Measurements from ENCODE around the gene KLK15. TPM values are rescaled to one million over a fixed set of nuclear protein-coding genes. Genes with fewer than 3 reads are reported as not detected.

The KLK15 gene
- total RNA-seq, 1 donor from 2014 or later = not detected

DNA sequence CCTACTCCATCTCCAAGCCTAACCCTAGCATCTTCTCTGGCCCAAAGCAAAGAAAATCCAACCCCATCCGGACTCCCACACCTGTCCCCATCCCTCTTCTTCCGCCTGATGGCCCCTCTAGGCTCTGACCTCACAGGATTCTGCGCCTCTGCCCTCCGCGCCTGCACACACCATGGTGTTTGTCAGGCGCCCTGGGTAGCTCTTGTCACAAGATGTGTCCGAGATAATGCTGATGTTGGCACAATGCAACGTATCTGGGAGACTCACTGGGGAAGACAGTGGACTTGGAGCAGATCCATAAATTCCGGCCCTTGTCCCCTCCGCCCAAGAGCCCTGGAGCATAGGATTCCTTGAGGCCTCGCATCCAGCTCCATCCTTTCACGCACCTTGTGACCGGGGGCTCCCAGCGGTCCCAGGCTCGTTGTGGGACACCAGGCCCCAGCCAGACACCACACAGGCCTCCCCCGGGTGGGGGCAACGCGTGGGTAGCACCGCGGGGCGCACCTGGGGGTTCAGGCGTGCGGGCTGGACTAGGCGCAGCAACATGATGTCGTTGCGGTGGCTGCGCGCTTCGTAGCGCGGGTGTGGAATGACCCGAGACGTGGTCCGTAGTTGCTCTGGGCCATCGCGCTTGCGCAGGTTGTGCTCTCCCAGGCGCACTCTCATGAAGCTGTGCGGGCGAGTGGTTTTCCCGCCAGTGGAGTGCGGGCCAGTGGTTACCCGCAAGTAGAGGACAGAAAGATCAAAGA, 6.7 kb downstream of the KLK15 start:
- no peaks in the 10 kb centered on the region for H3K27me3 ChIP-seq
- no peaks in the 10 kb centered on the region for H3K4me1 ChIP-seq
- H3K9me3 ChIP-seq = no peaks in the 10 kb centered on the region
- no peak for DNase-seq (ENCODE audit: low spot score in 2 of 2)
- H3K4me3 ChIP-seq = no peak overlapping the region
- H3K27ac ChIP-seq = no peak overlapping the region
- TF ChIP-seq, protein P1, sequence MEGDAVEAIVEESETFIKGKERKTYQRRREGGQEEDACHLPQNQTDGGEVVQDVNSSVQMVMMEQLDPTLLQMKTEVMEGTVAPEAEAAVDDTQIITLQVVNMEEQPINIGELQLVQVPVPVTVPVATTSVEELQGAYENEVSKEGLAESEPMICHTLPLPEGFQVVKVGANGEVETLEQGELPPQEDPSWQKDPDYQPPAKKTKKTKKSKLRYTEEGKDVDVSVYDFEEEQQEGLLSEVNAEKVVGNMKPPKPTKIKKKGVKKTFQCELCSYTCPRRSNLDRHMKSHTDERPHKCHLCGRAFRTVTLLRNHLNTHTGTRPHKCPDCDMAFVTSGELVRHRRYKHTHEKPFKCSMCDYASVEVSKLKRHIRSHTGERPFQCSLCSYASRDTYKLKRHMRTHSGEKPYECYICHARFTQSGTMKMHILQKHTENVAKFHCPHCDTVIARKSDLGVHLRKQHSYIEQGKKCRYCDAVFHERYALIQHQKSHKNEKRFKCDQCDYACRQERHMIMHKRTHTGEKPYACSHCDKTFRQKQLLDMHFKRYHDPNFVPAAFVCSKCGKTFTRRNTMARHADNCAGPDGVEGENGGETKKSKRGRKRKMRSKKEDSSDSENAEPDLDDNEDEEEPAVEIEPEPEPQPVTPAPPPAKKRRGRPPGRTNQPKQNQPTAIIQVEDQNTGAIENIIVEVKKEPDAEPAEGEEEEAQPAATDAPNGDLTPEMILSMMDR (IDR thresholded peaks at IDR 0.05) = no peak
- no peaks in the 10 kb centered on the region for H3K36me3 ChIP-seq
- intact Hi-C loops (cut with DNase I) = no loop called here

DNA sequence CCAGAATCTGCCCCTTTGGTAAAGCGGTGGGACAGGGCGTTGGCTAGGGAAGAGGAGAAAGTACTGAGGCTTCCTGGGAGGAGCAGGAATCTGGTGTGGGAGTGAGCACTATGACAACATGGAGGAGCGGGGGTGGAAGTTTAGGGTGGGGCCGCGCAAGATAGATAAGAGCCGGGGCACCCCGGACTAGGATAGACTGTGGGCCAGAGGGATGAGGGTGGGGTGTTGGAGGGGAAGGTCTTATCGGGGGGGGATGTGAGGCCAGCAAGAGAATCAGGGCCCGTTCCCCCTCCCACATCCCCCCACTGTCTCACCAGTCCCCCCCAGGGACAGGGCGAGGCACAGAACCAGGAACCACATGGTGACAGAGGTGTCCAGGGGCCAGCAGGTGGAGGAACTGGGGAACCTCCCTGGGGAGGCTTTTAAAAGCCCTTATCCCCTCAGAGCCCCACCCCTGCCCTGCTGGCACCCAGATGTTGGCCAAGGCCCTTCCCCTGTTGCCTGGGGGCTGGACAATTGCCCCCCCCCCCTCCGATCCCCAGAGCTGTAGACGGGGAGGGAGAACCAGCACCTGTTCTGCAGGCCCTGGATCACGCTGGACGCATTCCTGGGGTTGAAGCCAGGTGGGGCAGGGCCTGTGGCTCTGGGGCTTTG, 9.9 kb downstream of the KLK15 start, which contains the start of gene KLK1:
Gene KLK1 (minus strand): TSS at position 399 of the 654 bp plus-strand sequence. CDS start 39 bp downstream, at position 360.
- H3K27me3 ChIP-seq = peaks cover 6% of the 10 kb centered on the region
- intact Hi-C loops (cut with DNase I) = no loop called here
- no peaks in the 10 kb centered on the region for H3K9me3 ChIP-seq
- no peak for DNase-seq (ENCODE audit: low spot score in 2 of 2)
- TF ChIP-seq, protein P1 (IDR thresholded peaks at IDR 0.05) = no peak
- no peak within 1 kb of the TSS for H3K4me3 ChIP-seq
- H3K4me1 ChIP-seq = no peaks in the 10 kb centered on the region
- no peaks in the 10 kb centered on the region for H3K36me3 ChIP-seq
- H3K27ac ChIP-seq = no peak within 1 kb of the TSS

DNA sequence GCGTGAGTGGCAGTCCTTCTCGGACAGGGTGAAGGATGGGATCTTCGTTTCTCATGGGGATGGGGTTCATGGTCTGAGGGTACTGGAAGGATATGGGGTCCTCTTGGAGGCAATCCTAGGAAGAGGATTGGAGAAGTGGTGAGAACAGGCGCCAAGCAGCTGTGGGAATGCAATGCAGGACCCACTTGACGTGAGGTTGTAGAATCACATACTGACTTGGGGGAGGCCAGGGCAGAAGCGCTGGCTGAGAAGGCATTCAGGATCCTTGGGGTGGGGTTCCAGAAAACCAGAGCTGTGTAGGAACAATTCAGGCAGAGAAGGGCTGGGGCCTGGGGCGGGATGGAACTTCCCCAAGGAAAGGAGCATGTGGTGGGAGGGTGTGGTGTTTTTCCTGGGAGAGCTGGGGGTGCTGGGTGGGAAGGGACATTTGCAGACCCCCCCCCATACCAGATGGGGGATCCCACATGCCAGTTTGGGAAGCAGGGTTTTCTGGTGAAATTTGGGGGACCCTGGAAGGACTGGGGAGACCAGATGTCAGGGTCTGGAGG, 10.6 kb downstream of the KLK15 start:
- Histone ChIP-seq H3K27ac (no peak overlapping the region), H3K9me3 (no peaks in the 10 kb centered on the region), H3K4me3 (no peak overlapping the region), H3K4me1 (no peaks in the 10 kb centered on the region), H3K27me3 (peaks cover 11% of the 10 kb centered on the region), H3K36me3 (no peaks in the 10 kb centered on the region)
- DNase-seq (ENCODE audit: low spot score in 2 of 2) = no peak
- TF ChIP-seq, protein P1 (IDR thresholded peaks at IDR 0.05) = no peak
- intact Hi-C loops (cut with DNase I) = no loop called here

DNA sequence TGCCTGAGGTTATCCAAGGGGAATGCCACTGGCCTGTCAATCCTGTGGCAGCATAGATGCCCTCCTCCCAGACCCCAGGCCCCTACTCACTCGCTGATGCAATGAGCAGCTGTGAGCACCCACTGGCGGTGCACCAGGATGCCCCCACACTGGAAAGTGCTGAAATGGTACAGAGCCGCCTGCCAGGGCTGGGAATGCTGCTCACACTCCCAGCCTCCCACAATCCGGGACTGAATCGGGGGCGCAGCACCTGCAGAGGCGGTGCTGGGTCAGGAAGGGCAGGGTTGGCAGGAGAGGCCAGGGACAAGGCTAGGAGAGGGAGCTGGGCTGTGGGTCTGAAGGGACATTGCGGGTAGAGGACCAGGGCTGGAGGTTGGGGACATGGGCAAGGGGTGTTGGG, 11.8 kb downstream of the KLK15 start:
- H3K36me3 ChIP-seq = no peaks in the 10 kb centered on the region
- TF ChIP-seq, protein P1 (IDR thresholded peaks at IDR 0.05) = no peak
- no peak overlapping the region for H3K27ac ChIP-seq
- no peak for DNase-seq (ENCODE audit: low spot score in 2 of 2)
- no peaks in the 10 kb centered on the region for H3K4me1 ChIP-seq
- no peak overlapping the region for H3K4me3 ChIP-seq
- peaks cover 11% of the 10 kb centered on the region for H3K27me3 ChIP-seq
- intact Hi-C loops (cut with DNase I) = no loop called here
- no peaks in the 10 kb centered on the region for H3K9me3 ChIP-seq

DNA sequence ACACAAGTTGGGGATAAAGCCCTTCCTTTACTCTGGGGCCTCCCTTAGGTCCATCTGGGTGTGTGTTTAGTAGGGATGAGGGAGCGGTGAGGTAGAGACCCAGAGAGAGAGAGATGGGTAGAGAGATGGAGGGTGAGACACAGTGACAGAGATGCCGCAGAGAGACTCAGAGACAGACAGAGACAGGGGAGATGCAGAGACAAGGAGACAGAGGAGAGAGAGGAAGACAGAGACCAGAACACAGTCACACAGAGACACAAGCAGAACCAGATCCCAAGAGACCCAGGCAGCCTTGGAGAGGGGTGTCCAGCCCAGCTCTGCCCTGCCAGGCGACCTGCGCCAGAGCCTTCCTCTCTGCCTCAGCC, 12.1 kb downstream of the KLK15 start:
- H3K36me3 ChIP-seq = no peaks in the 10 kb centered on the region
- no peak overlapping the region for H3K27ac ChIP-seq
- no peaks in the 10 kb centered on the region for H3K9me3 ChIP-seq
- H3K4me1 ChIP-seq = no peaks in the 10 kb centered on the region
- H3K4me3 ChIP-seq = no peak overlapping the region
- intact Hi-C loops (cut with DNase I) = no loop called here
- DNase-seq (ENCODE audit: low spot score in 2 of 2) = no peak
- TF ChIP-seq, protein P1 (IDR thresholded peaks at IDR 0.05) = no peak
- H3K27me3 ChIP-seq = peaks cover 11% of the 10 kb centered on the region
